CD4-positive, alpha-beta memory T cell (primary cell): ENCODE results near the gene C13orf42. TPM values are rescaled to one million over a fixed set of nuclear protein-coding genes. Genes with fewer than 3 reads are reported as not detected.
A peak's percentile ranks its signal among the peaks of the same experiment; 100 is the strongest.

Experiments used
- CTCF ChIA-PET: fragments of 350-600 bp; sonication (Branson Sonifier 250); formaldehyde crosslinking; loops from one replicate; lab custom pipeline; 2021; ENCODE audit warnings: inconsistent platforms; ENCODE audit not compliant: partially characterized antibody; lab: Charles Lee
- POLR2A ChIA-PET: fragments of 350-600 bp; sonication (Branson Sonifier 250); formaldehyde crosslinking; loops from one replicate; lab custom pipeline; 2021; ENCODE audit not compliant: partially characterized antibody; lab: Charles Lee
- DNase-seq, 5 donors: peaks; one replicate each; pipeline versions ENCODE4 v3.0.0 to v3.0.0-alpha.2; 2020 to 2022; ENCODE audit warnings: mixed read lengths in 1 of 5
- H3K27ac ChIP-seq: one replicate; pipeline ENCODE4 v1.7.0; 2013; ENCODE audit warnings: low read depth, low read length
- H3K27me3 ChIP-seq: 2 replicates; pipeline ENCODE4 v1.7.0; 2013; ENCODE audit warnings: mild to moderate bottlenecking, low read length, moderate library complexity; ENCODE audit not compliant: insufficient read depth
- H3K36me3 ChIP-seq: 2 replicates; pipeline ENCODE4 v1.7.0; 2013; ENCODE audit warnings: mild to moderate bottlenecking, low read length, moderate library complexity; ENCODE audit not compliant: insufficient read depth
- H3K4me1 ChIP-seq: 2 replicates; pipeline ENCODE4 v1.7.0; 2013; ENCODE audit warnings: mild to moderate bottlenecking, low read length, moderate library complexity; ENCODE audit not compliant: insufficient read depth
- H3K4me3 ChIP-seq, 2 donors: one replicate each; pipeline ENCODE4 v1.7.0; 2013; ENCODE audit warnings: low read length in 2 of 2, mild to moderate bottlenecking in 1 of 2
- H3K9me3 ChIP-seq, 2 donors: one replicate each; pipeline ENCODE4 v1.7.0; 2013; ENCODE audit warnings: low read length in 2 of 2, control low read depth in 1 of 2; ENCODE audit not compliant: control insufficient read depth in 1 of 2
- H3K27ac Mint-ChIP-seq, 7 donors: one replicate each; pipeline ENCODE4 v1.8.0; 2020 to 2021; ENCODE audit warnings: mixed read lengths in 7 of 7, mild to moderate bottlenecking in 6 of 7, inconsistent platforms in 3 of 7, moderate library complexity in 3 of 7
- H3K27me3 Mint-ChIP-seq, 2 donors: one replicate each; pipeline ENCODE4 v1.8.0; 2020 to 2021; ENCODE audit warnings: mixed read lengths in 2 of 2
- H3K36me3 Mint-ChIP-seq, 2 donors: one replicate each; pipeline ENCODE4 v1.8.0; 2020 to 2021; ENCODE audit warnings: mixed read lengths in 2 of 2, inconsistent platforms in 1 of 2, mild to moderate bottlenecking in 1 of 2
- H3K4me1 Mint-ChIP-seq, 4 donors: one replicate each; pipeline ENCODE4 v1.8.0; 2020 to 2021; ENCODE audit warnings: mixed read lengths in 4 of 4, mild to moderate bottlenecking in 1 of 4
- H3K4me3 Mint-ChIP-seq, 8 donors: one replicate each; pipeline ENCODE4 v1.8.0; 2020 to 2021; ENCODE audit warnings: mixed read lengths in 8 of 8, mild to moderate bottlenecking in 7 of 8, moderate library complexity in 6 of 8, inconsistent platforms in 3 of 8
- H3K9me3 Mint-ChIP-seq, 8 donors: one replicate each; pipeline ENCODE4 v1.8.0; 2020 to 2021; ENCODE audit warnings: mixed read lengths in 8 of 8, mild to moderate bottlenecking in 5 of 8, inconsistent platforms in 3 of 8, moderate library complexity in 1 of 8
- intact Hi-C: fragments of 100-400 bp; cut with micrococcal nuclease; formaldehyde crosslinking; loops from one replicate; pipeline ENCODE4 v1.15.1; 2023
- polyA plus RNA-seq, 2 donors: library from polyadenylated mRNA; unstranded; fragments of 300-500 nt; fragmentation: Illumina TruSeq; gene quantifications; one replicate each; pipeline ENCODE4 v1.2.3, GENCODE V29; 2021
- total RNA-seq, 2 experiments: library from RNA; stranded (reverse); gene quantifications; one replicate each; pipeline ENCODE4 v1.2.3, GENCODE V29; 2021

C13orf42 gene
- total and polyA plus RNA-seq, 4 experiments from 2014 or later: not detected

- intact Hi-C loops: no loop called here
- H3K9me3 ChIP-seq: no peaks in the 10 kb centered on the region
- Mint-ChIP-seq H3K36me3 (no peaks in the 10 kb centered on the region), H3K9me3 (no peaks in the 10 kb centered on the region), H3K4me3 (no peak overlapping the region), H3K27me3 (peaks cover 18% of the 10 kb centered on the region in 2 donors), H3K4me1 (peaks cover 5 to 8% (median 7%) of the 10 kb centered on the region in 4 donors), H3K27ac (no peak overlapping the region)
- H3K27me3 ChIP-seq: peaks cover 3% of the 10 kb centered on the region
- H3K4me3 ChIP-seq: no peak overlapping the region
- ChIA-PET POLR2A (no interaction called here), CTCF (interaction anchor here (1.2 to 6.5 kb wide), 2 partner anchors 154 to 1090 kb away, joined by 3 to 68 read pairs; no protein-coding TSS in a partner anchor)
- no peaks in the 10 kb centered on the region for H3K36me3 ChIP-seq
- no peak overlapping the region for H3K27ac ChIP-seq
- DNase-seq: no peak
- H3K4me1 ChIP-seq: peaks cover 7% of the 10 kb centered on the region
These were observed 44.8 kb downstream of the C13orf42 start for GRCh38 chr13:51066091-51066831.

GRCh38 chr13:51065372-51066090 is 45.5 kb downstream of the C13orf42 start:
- Mint-ChIP-seq H3K27ac (peak overlapping the region in 1 of 7 donors; percentile 61), H3K4me3 (no peak overlapping the region), H3K36me3 (no peaks in the 10 kb centered on the region), H3K9me3 (no peaks in the 10 kb centered on the region), H3K27me3 (peaks cover 18% of the 10 kb centered on the region in 2 donors), H3K4me1 (peaks cover 5 to 8% (median 7%) of the 10 kb centered on the region in 4 donors)
- POLR2A ChIA-PET: no interaction called here
- Histone ChIP-seq H3K27ac (no peak overlapping the region), H3K9me3 (no peaks in the 10 kb centered on the region), H3K36me3 (no peaks in the 10 kb centered on the region), H3K4me3 (no peak overlapping the region), H3K27me3 (peaks cover 3% of the 10 kb centered on the region), H3K4me1 (peaks cover 7% of the 10 kb centered on the region)
- intact Hi-C loops: no loop called here
- CTCF ChIA-PET: interaction anchor here (1.2 kb wide), 1 partner anchor 153 kb away, joined by 3 read pairs; no protein-coding TSS in a partner anchor
- no peak for DNase-seq

GRCh38 chr13:51064753-51065152 is 46.3 kb downstream of the C13orf42 start:
- Histone ChIP-seq H3K4me1 (peaks cover 1% of the 10 kb centered on the region), H3K27ac (no peak overlapping the region), H3K27me3 (peaks cover 3% of the 10 kb centered on the region), H3K4me3 (no peak overlapping the region), H3K36me3 (no peaks in the 10 kb centered on the region), H3K9me3 (no peaks in the 10 kb centered on the region)
- peaks cover 0 to 2% (median under 1%) of the 10 kb centered on the region in 4 donors for H3K4me1 Mint-ChIP-seq
- peaks cover 18% of the 10 kb centered on the region in 2 donors for H3K27me3 Mint-ChIP-seq
- ChIA-PET CTCF (interaction anchor here (1.2 kb wide), 1 partner anchor 153 kb away, joined by 3 read pairs; no protein-coding TSS in a partner anchor), POLR2A (no interaction called here)
- no peak overlapping the region for H3K4me3 Mint-ChIP-seq
- DNase-seq: no peak
- intact Hi-C loops: no loop called here
- H3K27ac Mint-ChIP-seq: no peak overlapping the region
- no peaks in the 10 kb centered on the region for H3K36me3 Mint-ChIP-seq
- no peaks in the 10 kb centered on the region for H3K9me3 Mint-ChIP-seq

GRCh38 chr13:51063909-51064308 is 47.2 kb downstream of the C13orf42 start:
- intact Hi-C loops: no loop called here
- ChIA-PET CTCF (no interaction called here), POLR2A (no interaction called here)
- Mint-ChIP-seq H3K9me3 (no peaks in the 10 kb centered on the region), H3K4me3 (no peak overlapping the region), H3K4me1 (peaks cover 0 to 2% (median 0%) of the 10 kb centered on the region in 4 donors), H3K27me3 (peaks cover 18% of the 10 kb centered on the region in 2 donors), H3K27ac (peak overlapping the region in 1 of 7 donors; percentile 1), H3K36me3 (no peaks in the 10 kb centered on the region)
- peaks cover 3% of the 10 kb centered on the region for H3K27me3 ChIP-seq
- H3K9me3 ChIP-seq: no peaks in the 10 kb centered on the region
- no peaks in the 10 kb centered on the region for H3K36me3 ChIP-seq
- H3K27ac ChIP-seq: no peak overlapping the region
- no peaks in the 10 kb centered on the region for H3K4me1 ChIP-seq
- no peak overlapping the region for H3K4me3 ChIP-seq
- DNase-seq: no peak

DNA sequence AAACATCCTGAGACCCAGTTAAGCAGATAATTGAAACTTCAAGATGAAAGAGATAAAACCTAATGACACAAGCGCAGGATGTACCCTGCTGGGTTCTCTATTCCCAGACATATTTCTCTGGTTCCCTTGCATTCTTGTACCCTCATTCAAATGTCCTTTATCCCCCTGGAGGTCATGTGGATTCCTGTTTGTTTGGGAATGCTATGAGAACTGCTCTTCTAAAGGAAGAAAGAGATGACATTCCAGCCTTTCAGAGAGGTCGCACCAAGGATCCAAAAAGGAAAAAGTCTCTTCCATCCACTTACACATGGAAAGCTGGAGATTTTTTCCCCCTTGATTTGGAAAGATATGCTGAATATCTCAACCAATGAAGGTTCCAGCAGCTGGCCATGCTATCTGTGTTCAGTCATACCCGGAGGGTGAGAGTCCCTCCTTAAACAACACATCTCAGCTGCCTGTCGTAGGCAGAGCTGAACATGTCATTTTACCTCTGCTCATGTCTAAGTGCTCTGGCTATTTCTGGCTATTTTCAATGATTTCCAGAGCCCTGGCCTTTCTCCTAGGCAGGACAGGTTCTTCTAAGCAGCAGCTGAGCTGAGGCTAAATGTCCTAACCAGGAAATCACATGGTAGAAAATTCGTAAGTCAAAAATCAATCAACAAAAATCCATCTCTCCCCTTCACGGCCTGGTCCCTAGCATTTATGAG is 52.5 kb downstream of the C13orf42 start:
- POLR2A ChIA-PET: no interaction called here

DNA sequence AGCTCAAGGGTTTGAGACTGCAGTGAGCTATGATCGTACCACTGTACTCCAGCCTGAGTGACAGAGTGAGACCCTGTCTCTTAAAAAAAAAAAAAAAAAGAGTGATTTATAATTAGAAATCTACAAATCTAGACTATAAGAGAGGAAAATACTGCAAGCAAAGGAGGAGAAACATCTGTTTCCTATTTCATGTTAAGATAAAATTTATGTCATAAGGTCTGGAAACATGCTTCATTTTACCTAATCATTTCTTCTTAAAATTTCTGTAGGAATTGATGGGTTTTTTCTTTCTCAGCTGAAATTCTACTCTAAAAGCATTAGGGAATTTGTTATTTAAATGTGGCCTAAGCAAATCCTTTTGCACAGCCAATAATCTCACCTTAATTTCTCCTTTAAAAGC is 53.2 kb downstream of the C13orf42 start:
- Mint-ChIP-seq H3K27me3 (peaks cover 0 to 1% of the 10 kb centered on the region in 2 donors), H3K4me1 (no peaks in the 10 kb centered on the region), H3K9me3 (no peaks in the 10 kb centered on the region), H3K36me3 (no peaks in the 10 kb centered on the region), H3K4me3 (no peak overlapping the region), H3K27ac (no peak overlapping the region)
- Histone ChIP-seq H3K27ac (no peak overlapping the region), H3K27me3 (no peaks in the 10 kb centered on the region), H3K4me3 (no peak overlapping the region), H3K4me1 (no peaks in the 10 kb centered on the region), H3K36me3 (no peaks in the 10 kb centered on the region), H3K9me3 (no peaks in the 10 kb centered on the region)
- no peak for DNase-seq
- ChIA-PET POLR2A (no interaction called here), CTCF (interaction anchor here (7.2 kb wide), 1 partner anchor 13 kb away, joined by 41 read pairs; no protein-coding TSS in a partner anchor)
- intact Hi-C loops: no loop called here

More for the DNA sequence above, 52.5 kb downstream of the C13orf42 start:
- Mint-ChIP-seq H3K36me3 (no peaks in the 10 kb centered on the region), H3K4me1 (no peaks in the 10 kb centered on the region), H3K9me3 (no peaks in the 10 kb centered on the region), H3K27ac (peak overlapping the region in 1 of 7 donors; percentile 1), H3K27me3 (peaks cover under 1 to 1% of the 10 kb centered on the region in 2 donors), H3K4me3 (no peak overlapping the region)
- H3K27me3 ChIP-seq: no peaks in the 10 kb centered on the region
- no peaks in the 10 kb centered on the region for H3K4me1 ChIP-seq
- H3K36me3 ChIP-seq: no peaks in the 10 kb centered on the region
- CTCF ChIA-PET: interaction anchor here (7.2 kb wide), 1 partner anchor 12 kb away, joined by 41 read pairs; no protein-coding TSS in a partner anchor
- DNase-seq: no peak
- H3K9me3 ChIP-seq: no peaks in the 10 kb centered on the region
- H3K4me3 ChIP-seq: no peak overlapping the region
- intact Hi-C loops: no loop called here
- H3K27ac ChIP-seq: no peak overlapping the region
